Epithelial cell of esophagus (primary cell): ENCODE results near the gene FLAD1.

Experiments
- DNase-seq: peaks from one replicate; pipeline ENCODE4 v3.0.0; 2010; ENCODE audit warnings: low read depth
- H3K4me3 ChIP-seq: 2 replicates; pipeline ENCODE4 v1.5.1; 2011; ENCODE audit warnings: mild to moderate bottlenecking, low read length, control low read depth
- TF ChIP-seq, protein P1 (sequence below): IDR thresholded peaks from 2 replicates; pipeline ENCODE4 v1.5.1; 2011; ENCODE audit warnings: low read depth, mild to moderate bottlenecking, low read length, control low read depth, inconsistent platforms; ENCODE audit not compliant: insufficient read depth; ENCODE audit errors: missing control alignments

Gene FLAD1

DNA sequence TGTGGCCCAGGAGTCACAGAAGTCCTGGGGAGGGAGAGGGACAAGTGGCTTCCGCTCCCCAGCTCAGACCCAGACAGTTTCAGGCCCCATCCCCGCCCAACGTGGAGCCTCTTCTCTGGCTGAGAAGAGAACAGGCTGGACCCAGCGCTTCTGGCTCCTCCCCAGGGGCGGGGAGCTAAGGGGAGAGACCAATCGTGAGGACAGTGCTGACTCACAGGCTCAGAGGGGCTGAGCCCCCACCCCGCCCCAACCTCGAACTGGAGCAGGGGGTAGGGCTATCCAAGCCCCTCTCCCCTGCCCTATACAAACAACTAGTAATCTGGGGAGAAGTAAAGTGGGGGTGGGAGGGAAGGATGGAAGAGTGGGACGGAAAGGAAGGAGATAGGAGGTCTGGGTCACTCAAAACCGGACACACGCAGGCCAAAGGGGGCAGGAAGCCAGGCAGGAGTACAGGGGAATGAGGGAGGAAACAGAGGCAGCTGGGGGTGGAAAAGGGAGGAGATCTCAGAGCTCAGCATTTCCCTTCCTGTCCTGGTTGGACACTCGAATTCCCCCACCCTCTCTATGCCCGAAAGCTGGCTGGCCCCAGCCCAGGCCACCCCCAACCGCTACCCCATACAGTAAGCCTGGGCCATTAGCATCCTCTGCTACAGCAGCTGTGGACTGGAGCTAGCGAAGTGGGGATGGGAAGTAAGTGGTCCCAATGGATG lies 12.4 kb upstream of the FLAD1 start, which contains the start of gene SHC1:
Gene SHC1 (minus strand): TSS at position 117 of the 710 bp plus-strand sequence. CDS start 221 bp downstream, outside the sequence.
- peak; percentile 95 for DNase-seq
- peak within 1 kb of the TSS; percentile 96 for H3K4me3 ChIP-seq
- TF ChIP-seq, protein P1, sequence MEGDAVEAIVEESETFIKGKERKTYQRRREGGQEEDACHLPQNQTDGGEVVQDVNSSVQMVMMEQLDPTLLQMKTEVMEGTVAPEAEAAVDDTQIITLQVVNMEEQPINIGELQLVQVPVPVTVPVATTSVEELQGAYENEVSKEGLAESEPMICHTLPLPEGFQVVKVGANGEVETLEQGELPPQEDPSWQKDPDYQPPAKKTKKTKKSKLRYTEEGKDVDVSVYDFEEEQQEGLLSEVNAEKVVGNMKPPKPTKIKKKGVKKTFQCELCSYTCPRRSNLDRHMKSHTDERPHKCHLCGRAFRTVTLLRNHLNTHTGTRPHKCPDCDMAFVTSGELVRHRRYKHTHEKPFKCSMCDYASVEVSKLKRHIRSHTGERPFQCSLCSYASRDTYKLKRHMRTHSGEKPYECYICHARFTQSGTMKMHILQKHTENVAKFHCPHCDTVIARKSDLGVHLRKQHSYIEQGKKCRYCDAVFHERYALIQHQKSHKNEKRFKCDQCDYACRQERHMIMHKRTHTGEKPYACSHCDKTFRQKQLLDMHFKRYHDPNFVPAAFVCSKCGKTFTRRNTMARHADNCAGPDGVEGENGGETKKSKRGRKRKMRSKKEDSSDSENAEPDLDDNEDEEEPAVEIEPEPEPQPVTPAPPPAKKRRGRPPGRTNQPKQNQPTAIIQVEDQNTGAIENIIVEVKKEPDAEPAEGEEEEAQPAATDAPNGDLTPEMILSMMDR: no peak

DNA sequence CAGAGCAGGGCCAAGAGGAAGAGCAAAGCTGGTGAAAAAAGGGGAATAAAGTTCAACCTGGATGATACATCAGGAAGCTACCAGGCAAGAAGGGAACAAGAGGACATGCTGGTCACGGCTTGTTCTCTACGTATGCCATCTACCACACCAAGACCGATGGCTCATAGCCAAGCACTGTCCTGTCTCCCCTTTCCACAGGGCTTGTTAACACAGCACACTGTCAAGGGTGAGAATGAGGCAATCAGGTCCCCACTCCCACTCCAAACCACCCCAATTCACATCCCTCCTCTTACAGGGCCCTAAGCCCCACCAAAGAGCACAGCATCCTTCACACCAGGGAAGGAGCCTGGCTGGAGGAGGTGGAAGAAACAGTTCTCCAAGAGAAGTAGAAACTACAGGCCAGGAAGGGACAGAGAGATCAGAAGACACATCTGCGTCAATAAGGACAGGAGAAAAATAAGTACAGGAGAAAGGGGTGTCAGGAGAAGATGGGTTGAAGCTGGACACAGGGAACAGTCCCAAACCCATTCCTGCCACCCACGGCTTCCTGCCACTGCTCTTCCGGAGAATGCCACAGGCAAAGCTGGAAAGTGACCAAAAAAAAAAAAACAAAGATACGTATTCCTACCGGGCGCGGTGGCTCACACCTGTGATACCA lies 11.7 kb upstream of the FLAD1 start:
- peak; percentile 85 for DNase-seq
- TF ChIP-seq, protein P1: no peak
- peak overlapping the region; percentile 96 for H3K4me3 ChIP-seq

DNA sequence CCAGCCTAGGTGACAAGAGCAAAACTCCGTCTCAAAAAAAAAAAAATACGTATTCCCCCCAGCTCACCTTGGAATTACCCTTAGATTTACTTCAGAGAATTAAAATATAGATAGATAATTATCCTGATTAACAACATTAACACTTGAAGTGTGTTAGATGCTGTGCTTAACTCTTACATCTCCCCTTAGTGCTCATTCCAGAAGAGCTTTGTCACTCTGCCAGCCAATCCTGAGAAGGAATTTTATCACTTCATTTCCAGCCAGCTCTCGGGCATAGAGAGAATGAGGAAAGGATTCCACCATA lies 11.0 kb upstream of the FLAD1 start:
- no peak for DNase-seq
- H3K4me3 ChIP-seq: peak overlapping the region; percentile 44
- TF ChIP-seq, protein P1: no peak

GRCh38 chr1:154972517-154973343 lies 10.4 kb upstream of the FLAD1 start:
- H3K4me3 ChIP-seq: peak overlapping the region; percentile 61
- peak; percentile 98 for DNase-seq
- TF ChIP-seq, protein P1: no peak

GRCh38 chr1:154973344-154974101 lies 9.6 kb upstream of the FLAD1 start:
- DNase-seq: peak; percentile 98

GRCh38 chr1:154974102-154974807 lies 8.9 kb upstream of the FLAD1 start, which contains the start of gene CKS1B:
CKS1B (plus strand) TSS chr1:154974681; CDS start chr1:154974746, 65 bp downstream.
- TF ChIP-seq, protein P1: no peak
- peak within 1 kb of the TSS; percentile 61 for H3K4me3 ChIP-seq
- DNase-seq: peak; percentile 100

More at GRCh38 chr1:154973344-154974101, 9.6 kb upstream of the FLAD1 start:
- TF ChIP-seq, protein P1: peak; percentile 43
- peak overlapping the region; percentile 61 for H3K4me3 ChIP-seq
